HepG2 (cell line): ENCODE results near the gene FBXL4. TPM values are rescaled to one million over a fixed set of nuclear protein-coding genes. Genes with fewer than 3 reads are reported as not detected.
A peak's percentile ranks its signal among the peaks of the same experiment; 100 is the strongest.

Experiments
- ARID2 ChIP-seq: sonication (generic); formaldehyde crosslinking; IDR thresholded peaks from 2 replicates; pipeline ENCODE4 v1.8.1; 2022; ENCODE audit warnings: mild to moderate bottlenecking, missing genetic modification reagents, borderline replicate concordance
- ELF3 ChIP-seq: IDR thresholded peaks from 2 replicates; pipeline ENCODE4 v1.6.1; 2016; ENCODE audit warnings: missing genetic modification reagents, missing compliant biosample characterization
- POLR2AphosphoS5 ChIP-seq: IDR thresholded peaks from 2 replicates; pipeline ENCODE4 v1.6.1; 2012; ENCODE audit warnings: low read depth, low read length
- SAP130 ChIP-seq: IDR thresholded peaks from 2 replicates; pipeline ENCODE4 v1.6.1; 2016; ENCODE audit warnings: low read depth
- UBTF ChIP-seq: sonication (generic); formaldehyde crosslinking; IDR thresholded peaks from 2 replicates; pipeline ENCODE4 v1.4.0; 2020; ENCODE audit warnings: mild to moderate bottlenecking, missing genetic modification reagents
- ZHX1 ChIP-seq: sonication (generic); formaldehyde crosslinking; IDR thresholded peaks from 2 replicates; pipeline ENCODE4 v1.8.1; 2022; ENCODE audit warnings: low read depth, mild to moderate bottlenecking, missing genetic modification reagents
- ZNF33B ChIP-seq: sonication (generic); formaldehyde crosslinking; IDR thresholded peaks from 2 replicates; pipeline ENCODE4 v1.5.1; 2020; ENCODE audit warnings: mild to moderate bottlenecking, missing genetic modification reagents
- ZXDC ChIP-seq: sonication (generic); formaldehyde crosslinking; IDR thresholded peaks from 2 replicates; pipeline ENCODE4 v1.5.0; 2020; ENCODE audit warnings: mild to moderate bottlenecking, missing genetic modification reagents
- polyA plus RNA-seq, 8 experiments: library from polyadenylated mRNA; depleted of rRNA in 3 of 8; stranded (reverse) in 7 of 8; unstranded in 1 of 8; fragments of >200 nt; fragmentation: Illumina TruSeq in 4 of 8; extraction: Trizol in 4 of 8; gene quantifications; 2 replicates each; pipeline versions ENCODE4 v1.2.1 to v1.2.3, GENCODE V29; 2011 to 2016; ENCODE audit warnings: low read depth in 4 of 8, missing spikeins in 1 of 8, mixed read lengths in 1 of 8; ENCODE audit not compliant: insufficient read depth in 1 of 8
- total RNA-seq, 5 experiments: library from RNA; depleted of rRNA; stranded (reverse); fragments of >200 nt; fragmentation: Illumina TruSeq; extraction: Trizol; gene quantifications; 2 replicates each; pipeline ENCODE4 v1.2.3, GENCODE V29; 2016; ENCODE audit warnings: low read depth in 1 of 5
- TF ChIP-seq, protein P1 (sequence below), 2 experiments: sonication (generic) in 1 of 2; formaldehyde crosslinking in 1 of 2; IDR thresholded peaks; 2 replicates each; pipeline versions ENCODE4 v1.6.1 to v1.9.0; 2014 to 2022; ENCODE audit warnings: antibody characterized with exemption in 1 of 2, borderline replicate concordance in 1 of 2, inconsistent platforms in 1 of 2, low read depth in 1 of 2, missing genetic modification reagents in 1 of 2

The FBXL4 gene
- total and polyA plus RNA-seq, 2 of the 13 experiments (the other 11 are each of a cell fraction or from before 2014, with no cell fraction given): 13.2 to 17.6 TPM

DNA sequence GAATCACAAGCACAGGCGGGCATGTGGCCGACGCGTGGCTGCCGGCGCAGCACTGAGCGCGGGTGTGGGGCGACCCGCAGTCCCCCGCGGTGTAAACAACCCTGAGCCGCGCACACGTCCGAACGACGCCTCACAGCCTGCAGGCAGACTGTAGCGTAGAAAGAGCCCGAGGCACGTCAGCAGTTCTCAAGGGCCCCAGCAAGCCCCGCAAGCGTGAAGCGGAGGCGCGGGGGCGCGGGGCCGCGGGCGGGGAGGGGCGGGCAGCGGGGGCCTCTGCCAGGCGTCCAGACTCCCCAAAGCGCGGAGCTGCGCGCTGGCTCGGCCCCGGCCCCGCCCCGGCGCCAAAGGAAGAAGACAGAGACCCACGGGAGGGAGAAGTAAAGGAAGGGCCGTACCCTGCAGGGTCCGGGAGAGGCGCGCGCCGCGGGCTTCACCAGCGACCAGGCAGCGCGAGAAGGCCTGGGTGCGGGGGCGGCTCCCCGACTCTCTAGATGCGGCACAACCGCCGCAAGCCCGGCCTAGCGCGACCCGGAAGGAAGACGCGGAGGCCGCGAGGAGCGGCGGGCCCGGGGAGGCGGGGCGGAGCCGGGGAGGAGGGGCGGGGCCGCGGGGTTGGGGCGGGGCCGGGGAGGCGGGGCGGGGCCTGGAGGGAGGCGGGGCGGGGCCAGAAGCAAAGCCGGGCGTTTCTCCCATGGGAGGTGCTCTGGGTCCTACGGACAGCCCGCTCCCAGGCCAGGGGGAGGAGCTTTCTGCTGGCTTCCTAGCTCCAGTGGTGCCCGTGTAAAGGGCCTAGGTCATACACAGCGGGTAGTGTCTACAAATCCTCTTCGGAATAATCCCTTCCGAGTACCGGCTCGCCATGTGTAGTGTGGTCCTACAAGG, at the start of gene FBXL4 (continued):
- TF ChIP-seq UBTF (CRISPR knock-in tag): peak; percentile 69; the same call in 1 of the 2 replicates
- TF ChIP-seq ZXDC (CRISPR knock-in tag): no peak
- 0 out of 2 replicates have a peak, but pooled peaks have one; percentile 3 for TF ChIP-seq ZNF33B (CRISPR knock-in tag)
- peak; percentile 54 for TF ChIP-seq ELF3 (CRISPR knock-in tag)
- 0 out of 2 replicates have a peak, but pooled peaks have one; percentile 5 for TF ChIP-seq ARID2 (CRISPR knock-in tag)
- TF ChIP-seq POLR2AphosphoS5: peak; percentile 74
- TF ChIP-seq SAP130 (CRISPR knock-in tag): peak; percentile 77
- TF ChIP-seq ZHX1 (CRISPR knock-in tag): 0 out of 2 replicates have a peak, but pooled peaks have one; percentile 67
- TF ChIP-seq, protein P1, sequence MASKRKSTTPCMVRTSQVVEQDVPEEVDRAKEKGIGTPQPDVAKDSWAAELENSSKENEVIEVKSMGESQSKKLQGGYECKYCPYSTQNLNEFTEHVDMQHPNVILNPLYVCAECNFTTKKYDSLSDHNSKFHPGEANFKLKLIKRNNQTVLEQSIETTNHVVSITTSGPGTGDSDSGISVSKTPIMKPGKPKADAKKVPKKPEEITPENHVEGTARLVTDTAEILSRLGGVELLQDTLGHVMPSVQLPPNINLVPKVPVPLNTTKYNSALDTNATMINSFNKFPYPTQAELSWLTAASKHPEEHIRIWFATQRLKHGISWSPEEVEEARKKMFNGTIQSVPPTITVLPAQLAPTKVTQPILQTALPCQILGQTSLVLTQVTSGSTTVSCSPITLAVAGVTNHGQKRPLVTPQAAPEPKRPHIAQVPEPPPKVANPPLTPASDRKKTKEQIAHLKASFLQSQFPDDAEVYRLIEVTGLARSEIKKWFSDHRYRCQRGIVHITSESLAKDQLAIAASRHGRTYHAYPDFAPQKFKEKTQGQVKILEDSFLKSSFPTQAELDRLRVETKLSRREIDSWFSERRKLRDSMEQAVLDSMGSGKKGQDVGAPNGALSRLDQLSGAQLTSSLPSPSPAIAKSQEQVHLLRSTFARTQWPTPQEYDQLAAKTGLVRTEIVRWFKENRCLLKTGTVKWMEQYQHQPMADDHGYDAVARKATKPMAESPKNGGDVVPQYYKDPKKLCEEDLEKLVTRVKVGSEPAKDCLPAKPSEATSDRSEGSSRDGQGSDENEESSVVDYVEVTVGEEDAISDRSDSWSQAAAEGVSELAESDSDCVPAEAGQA (IDR thresholded peaks at IDR 0.05; ENCODE audit: low read depth): 0 out of 2 replicates have a peak, but pooled peaks have one; percentile 14
- TF ChIP-seq, protein P1 (CRISPR knock-in tag; IDR thresholded peaks at IDR 0.05; ENCODE audit: borderline replicate concordance): no peak; the same call in 1 of the 2 replicates
